Tibial nerve (tissue), 4 donors: Measurements from ENCODE around the gene XPOT.

Experiments used
- CTCF ChIP-seq, 5 experiments: fragments of 200-600 bp in 3 of 5; fragments of 450-650 bp in 2 of 5; sonication (generic) in 3 of 5; IDR thresholded peaks; one replicate each; pipeline ENCODE4 v1.5.1; 2016 to 2019; ENCODE audit warnings: antibody characterized with exemption in 5 of 5, mild to moderate bottlenecking in 3 of 5, moderate library complexity in 2 of 5
- EP300 ChIP-seq, 2 donors: sonication (generic); formaldehyde crosslinking; IDR thresholded peaks; one replicate each; pipeline ENCODE4 v1.6.1; 2017; ENCODE audit warnings: antibody characterized with exemption in 2 of 2, mild to moderate bottlenecking in 1 of 2
- POLR2A ChIP-seq, 2 donors: fragments of 450-650 bp; IDR thresholded peaks; one replicate each; pipeline ENCODE4 v1.6.1; 2017; ENCODE audit warnings: antibody characterized with exemption in 2 of 2, mild to moderate bottlenecking in 2 of 2, moderate library complexity in 2 of 2

- TF ChIP-seq CTCF (IDR thresholded peaks at IDR 0.05): no peak
- no peak for TF ChIP-seq POLR2A (IDR thresholded peaks at IDR 0.05)
- no peak for TF ChIP-seq EP300 (IDR thresholded peaks at IDR 0.05)
Observed at GRCh38 chr12:64383675-64384074, 20.5 kb upstream of the XPOT start.
